ENCODE results near the gene XXYLT1.
"Not testable (repeated sequence)": the region's sequence is repeated elsewhere in the genome, so short reads cannot be mapped to it uniquely, and the experiment has no call there.

Gene XXYLT1

GRCh38 chr3:195109098-195109657 is 161.8 kb downstream of the XXYLT1 start:
- DNase-seq = no peak

DNA sequence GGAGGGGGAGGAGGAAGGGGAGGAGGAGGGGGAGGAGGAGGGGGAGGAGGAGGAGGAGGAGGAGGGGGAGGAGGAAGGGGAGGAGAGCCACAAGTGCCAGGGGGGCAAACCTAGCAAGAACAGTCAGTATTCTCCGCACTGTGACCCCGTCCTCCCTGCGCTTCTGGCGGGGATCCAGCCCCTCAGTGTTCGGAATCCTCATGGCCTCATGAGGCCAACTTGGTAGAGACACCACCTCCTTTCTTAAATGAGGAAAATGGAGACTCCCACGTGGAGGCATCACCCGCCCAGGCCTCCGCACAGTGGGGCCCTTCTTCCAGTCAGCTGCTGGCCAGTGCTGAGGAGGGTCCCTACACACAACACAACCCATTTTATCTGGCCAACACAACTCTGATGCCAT is 163.4 kb downstream of the XXYLT1 start:
- DNase-seq = no peak

GRCh38 chr3:195107031-195107430 is 163.9 kb downstream of the XXYLT1 start:
- DNase-seq = not testable (repeated sequence)

DNA sequence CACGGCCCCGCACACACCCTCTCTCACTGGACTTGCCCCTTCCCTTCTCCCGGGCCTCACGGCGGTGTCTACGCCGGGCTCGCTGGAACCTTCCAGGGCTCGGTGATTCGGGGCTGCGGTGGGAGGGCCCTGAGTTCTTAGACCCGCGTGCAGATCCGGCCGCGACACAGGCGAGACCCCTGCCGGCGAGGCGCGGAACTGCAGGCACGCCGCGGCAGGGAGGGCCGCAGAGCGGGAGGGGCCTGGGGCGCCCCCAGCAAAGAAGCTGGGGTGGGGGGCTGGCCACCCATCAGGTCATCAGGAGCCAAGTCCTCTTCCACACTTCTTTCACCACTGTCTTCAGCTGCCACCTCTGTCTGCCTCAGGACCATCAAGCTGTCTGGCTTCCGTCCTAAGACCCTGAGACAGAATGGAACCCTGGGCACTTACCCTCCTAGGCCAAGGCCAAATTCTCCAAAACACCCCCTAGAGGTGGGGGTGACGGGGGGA is 164.5 kb downstream of the XXYLT1 start:
- DNase-seq = peak; percentile 55 to 74 (median 70)

DNA sequence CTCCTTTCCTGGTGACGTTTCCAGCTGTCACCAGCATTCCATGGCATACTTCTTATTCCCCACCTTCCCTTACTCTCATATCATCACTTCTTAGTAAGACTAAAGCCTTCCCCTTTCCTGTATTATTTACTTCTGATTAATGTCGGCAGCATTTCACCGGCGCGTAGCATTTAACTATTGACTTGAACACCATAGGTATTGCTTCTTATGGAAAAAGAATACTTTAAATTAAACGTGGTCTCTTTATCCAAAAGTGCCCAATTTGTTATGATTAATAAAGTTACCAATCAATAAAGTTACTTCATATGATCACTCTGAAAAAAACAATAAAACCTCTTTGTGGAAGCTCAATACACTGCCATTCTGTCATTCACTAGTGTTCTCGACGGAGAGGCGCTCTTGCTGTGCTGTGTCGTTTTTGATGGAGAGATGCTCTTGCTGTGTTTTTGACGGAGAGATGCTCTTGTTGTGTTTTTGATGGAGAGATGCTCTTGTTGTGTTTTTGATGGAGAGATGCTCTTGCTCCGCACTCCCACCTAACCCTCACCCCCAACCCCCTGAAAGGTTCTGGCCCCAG is 165.0 kb downstream of the XXYLT1 start:
- no peak for DNase-seq

DNA sequence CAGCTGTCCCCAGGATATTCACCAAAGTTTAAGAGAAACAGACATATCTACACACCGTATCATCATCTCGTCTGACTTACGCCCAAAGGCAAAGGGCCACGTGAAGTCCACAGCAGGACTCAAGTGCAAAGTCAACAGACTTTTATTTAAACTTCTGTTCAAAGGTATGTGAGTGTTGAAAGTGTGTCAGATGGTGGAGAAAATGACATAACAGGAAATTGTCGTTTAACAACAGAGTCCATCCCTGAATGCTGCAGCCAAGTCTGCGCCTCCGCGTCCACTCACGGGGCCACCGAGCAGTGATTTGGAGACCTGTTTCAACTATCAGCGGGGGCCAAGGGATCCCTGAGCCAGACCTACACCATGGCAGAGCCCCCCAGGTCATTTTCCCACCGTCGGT is 165.6 kb downstream of the XXYLT1 start:
- peak in 1 of 3 experiments; percentile 59 for DNase-seq

GRCh38 chr3:195104340-195104739 is 166.6 kb downstream of the XXYLT1 start:
- no peak for DNase-seq

DNA sequence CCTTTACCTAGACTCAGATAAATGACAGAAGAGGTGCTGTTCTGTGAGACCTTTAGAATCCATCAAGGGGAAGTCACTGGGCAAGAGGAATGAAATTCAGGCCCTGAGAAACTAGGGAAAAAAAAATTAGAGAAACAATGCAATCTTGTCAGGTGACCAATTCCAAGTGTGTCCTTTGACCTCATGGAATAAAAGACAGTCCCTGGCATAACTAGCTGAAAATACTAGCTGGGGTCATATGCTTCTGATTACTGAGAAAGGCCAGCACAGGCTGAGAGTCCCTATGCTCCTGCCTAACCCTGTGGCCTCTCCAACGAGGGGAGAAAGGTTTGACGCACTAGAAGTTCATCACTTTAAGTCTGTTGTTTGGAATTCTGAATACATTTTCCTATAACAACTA is 167.3 kb downstream of the XXYLT1 start:
- DNase-seq = no peak

DNA sequence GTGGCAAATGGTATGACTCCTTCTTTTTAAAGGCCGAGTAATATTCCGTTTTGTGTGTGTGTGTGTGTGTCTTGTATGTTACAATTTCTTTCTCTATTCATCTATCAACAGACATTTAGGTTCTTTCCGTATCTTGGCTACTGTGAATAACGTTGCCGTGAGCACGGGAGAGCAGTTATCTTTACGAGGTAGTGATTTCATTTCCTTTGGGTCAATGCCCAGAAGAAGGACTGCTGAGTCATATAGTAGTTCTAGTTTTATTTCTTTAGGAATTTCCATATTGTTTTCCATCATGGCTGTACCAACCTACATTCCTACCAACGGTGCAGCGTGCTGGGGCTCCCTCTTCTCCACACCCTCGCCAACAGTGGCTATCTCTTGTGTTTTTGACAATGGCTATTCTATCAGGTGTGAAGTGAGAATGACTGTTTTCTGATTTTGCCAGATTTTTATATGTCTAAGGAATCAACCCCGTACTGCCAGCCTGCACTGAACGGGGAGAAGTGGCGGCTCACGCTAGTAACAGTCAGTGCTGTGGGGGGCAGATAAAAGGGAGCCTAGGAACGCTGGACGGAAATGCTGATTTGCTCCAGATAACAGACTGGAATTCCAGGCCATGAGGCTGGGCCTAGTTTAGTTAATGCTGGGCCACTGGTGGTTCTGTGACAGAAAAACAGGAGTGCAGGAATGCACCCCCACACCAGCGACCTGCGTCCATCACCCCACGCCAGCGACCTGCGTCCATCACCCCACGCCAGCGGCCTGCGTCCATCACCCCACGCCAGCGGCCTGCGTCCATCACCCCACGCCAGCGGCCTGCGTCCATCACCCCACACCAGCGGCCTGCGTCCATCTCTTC is 168.1 kb downstream of the XXYLT1 start:
- no peak for DNase-seq

DNA sequence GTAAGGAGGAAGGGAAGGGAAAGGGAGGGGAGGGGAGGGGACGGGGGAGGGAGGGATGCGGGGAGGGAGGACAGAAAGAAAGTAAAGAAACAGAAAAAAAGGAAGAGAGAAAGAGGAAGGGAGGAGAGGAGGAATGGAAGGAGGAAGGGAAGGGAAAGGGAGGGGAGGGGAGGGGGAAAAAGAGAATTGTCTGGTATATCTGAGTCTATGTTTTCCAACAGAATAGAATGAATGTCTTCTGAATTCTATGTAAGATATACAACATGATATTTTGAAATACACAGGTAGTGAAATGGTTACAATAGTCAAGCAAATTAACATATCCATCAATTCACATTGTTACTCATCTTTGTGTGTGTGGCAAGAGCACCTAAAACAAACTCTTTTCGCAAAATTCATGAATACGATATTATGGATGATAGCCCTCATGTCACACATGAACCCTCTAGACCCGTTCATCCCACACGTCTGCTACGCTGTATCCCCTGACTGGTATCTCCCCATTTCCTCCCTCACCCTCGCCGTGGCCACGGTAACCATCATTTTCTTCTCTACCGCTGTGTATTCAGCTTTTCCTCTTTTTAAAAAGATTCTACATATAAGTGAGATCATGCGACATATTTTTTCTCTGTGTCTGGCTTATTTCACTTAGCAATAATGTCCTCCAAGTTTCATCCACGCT is 168.9 kb downstream of the XXYLT1 start:
- no peak for DNase-seq

DNA sequence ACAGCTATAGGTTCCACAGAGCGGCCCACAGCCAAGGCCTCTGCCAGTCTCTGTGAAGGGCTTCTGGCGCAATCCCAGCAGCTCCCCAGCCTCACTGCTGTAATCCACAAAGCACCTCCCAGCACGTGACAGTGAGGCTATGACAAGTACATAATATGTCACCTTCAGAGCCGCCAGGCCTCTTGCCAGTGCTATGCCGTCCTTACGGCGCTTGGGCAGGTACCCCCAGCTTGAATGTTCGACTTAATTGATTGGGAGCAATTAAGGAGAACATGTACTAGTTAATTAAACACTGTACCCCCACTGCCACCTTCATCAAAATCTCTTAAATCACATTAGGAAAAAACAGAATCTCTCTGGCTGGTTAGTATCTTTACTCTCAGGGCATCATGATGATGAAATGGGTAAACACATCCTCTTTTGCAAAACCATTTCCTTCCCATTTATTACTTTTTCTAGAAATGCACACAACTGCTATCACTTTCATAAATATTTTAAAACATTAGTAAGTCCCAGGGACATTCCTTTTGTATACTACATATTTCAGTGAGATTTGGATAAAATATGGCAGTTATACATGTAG is 169.9 kb downstream of the XXYLT1 start:
- no peak for DNase-seq

- DNase-seq = no peak
These were observed 170.8 kb downstream of the XXYLT1 start for GRCh38 chr3:195099951-195100785.

DNA sequence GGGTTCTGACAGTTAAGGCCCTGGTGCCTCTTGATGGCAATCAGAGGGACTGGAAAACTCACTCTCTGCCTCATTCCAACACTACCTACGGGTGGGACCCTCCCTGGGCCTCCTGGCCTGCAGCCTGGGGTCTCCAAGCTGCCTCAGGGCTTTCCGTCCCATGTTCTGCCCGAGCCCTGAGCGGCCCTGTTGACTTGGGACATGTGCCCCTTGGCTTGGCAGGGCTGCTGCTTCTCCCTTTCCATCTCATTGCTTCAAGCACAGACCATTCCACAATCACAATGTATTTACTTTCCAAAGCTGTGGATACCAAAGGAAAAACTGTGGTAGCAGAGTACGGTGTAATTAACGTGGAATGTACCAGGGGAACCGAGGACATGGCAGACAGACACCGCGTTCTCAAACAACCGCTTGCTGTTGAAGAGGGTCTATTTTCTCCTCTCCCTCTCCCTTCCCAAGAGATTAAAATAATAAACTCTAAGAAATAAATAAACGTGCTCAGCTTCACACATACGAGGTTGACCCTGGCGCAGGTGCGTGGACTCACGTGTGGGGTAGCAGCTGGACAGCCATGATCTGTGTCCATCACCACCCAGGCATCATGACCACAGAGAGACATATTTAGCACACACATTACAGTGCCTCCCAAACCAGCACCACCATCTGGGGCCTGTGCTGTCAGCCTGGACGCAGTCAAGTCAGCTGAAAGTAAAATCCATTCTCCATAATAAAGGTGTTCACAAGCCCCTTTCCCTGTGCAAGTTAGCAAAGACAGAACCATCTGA is 172.0 kb downstream of the XXYLT1 start:
- no peak for DNase-seq

DNA sequence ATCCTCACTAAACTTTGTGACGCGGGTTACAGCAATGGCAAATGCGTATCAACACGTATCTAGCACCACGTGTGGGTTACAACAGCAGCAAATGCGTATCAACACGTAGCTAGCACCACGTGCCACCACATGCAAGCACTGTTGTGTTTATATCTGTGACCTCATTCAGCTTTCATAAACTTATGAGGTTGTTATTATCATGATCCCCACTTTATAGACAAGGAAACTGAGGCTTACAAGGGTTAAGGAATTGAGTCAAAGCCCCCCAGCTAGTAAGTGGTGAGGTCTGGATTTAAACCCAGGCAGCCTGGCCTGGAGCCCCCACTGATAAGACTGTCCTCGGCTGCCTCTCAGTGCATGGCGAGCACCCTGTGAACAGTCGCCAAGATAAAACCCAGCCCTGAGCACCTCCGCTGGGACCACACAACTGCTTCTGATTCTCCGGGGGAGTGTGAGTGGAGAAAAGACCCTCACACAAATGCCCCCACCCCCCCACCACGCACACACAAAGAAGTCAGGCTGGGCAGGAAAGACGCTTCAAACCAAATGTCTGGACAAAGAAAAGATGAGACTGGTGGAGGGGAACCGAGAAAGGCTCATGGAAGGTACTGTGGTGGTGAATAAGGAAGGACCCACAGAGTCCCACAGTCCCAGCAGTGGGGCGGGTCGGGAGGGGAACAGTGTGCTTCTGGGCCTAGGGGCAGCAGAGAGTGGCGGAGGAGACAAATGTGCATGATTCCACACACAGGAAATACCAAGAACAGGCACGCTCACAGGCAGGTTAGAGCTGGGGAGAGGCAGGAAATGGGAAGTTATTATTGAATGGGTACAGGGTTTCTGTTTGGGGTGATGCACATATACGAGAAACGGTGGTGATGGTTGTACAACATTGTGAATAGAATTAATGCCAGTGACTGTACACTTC is 173.4 kb downstream of the XXYLT1 start:
- DNase-seq = no peak

GRCh38 chr3:195096484-195097330 is 174.3 kb downstream of the XXYLT1 start:
- no peak for DNase-seq

DNA sequence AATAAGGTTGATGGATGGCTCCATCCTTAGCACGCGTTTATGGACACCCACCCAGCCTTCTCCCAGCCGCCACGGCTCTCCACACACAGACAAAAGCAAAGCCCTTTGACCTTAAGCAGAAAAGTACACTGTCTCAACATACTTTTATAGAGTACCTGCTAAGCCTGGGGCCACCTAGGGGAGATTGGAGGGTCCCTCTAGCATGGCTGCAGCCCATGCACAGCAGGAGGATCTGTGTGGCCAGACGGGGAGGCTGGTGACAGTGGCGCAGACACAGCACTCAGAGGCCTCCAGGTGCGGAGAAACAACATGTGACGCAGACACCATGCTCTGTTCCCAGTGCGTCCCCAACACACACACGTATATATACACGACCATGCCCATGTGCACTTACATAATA is 174.9 kb downstream of the XXYLT1 start:
- no peak for DNase-seq

DNA sequence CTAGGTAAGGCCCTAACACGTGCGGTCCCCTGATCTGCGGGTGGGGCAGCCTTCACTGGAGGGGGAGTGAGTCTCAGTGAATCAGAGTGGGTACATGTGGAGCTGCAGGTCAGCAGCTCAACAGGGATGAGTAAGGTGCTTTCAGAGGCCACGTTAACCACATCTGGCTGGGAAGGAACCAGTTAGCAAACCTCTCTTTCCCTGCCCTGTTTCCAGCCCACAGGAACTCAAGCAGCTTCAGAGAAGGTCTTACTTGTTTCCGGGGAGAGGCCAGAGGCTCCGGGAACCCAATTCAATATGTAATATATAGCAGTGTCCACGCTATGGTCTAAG is 175.3 kb downstream of the XXYLT1 start:
- DNase-seq = no peak

- no peak for DNase-seq
These were observed 175.8 kb downstream of the XXYLT1 start for GRCh38 chr3:195095035-195095703.

Data from NCI-H1417 (cell line).